Colon (tissue), 2 donors: ENCODE measurements around the gene SYK.

Experiments
- FAIRE-seq: peaks from 2 replicates; lab custom pipeline; 2012; peaks lifted over from hg19 to GRCh38; lab: Jason Lieb, UNC
- donor health status: control.
- donor health status: control.

SYK gene

GRCh38 chr9:90851444-90851843 is 49.8 kb downstream of the SYK start:
- no peak for FAIRE-seq

GRCh38 chr9:90853945-90854344 is 52.3 kb downstream of the SYK start:
- FAIRE-seq, result no peak

- FAIRE-seq, result no peak
These were observed 53.1 kb downstream of the SYK start for GRCh38 chr9:90854637-90855175.

- no peak for FAIRE-seq
These were observed 53.7 kb downstream of the SYK start for GRCh38 chr9:90855208-90855902.

- no peak for FAIRE-seq
These were observed 55.5 kb downstream of the SYK start for GRCh38 chr9:90857091-90857490.

GRCh38 chr9:90857855-90858254 is 56.2 kb downstream of the SYK start:
- no peak for FAIRE-seq

GRCh38 chr9:90858457-90858901 is 56.9 kb downstream of the SYK start:
- no peak for FAIRE-seq

- no peak for FAIRE-seq
These were observed 58.8 kb downstream of the SYK start for GRCh38 chr9:90860382-90860781.

GRCh38 chr9:90860826-90861225 is 59.2 kb downstream of the SYK start:
- FAIRE-seq, result no peak

- FAIRE-seq, result no peak
These were observed 59.8 kb downstream of the SYK start for GRCh38 chr9:90861380-90861779.

- no peak for FAIRE-seq
These were observed 60.5 kb downstream of the SYK start for GRCh38 chr9:90861826-90862740.

- no peak for FAIRE-seq
These were observed 63.2 kb downstream of the SYK start for GRCh38 chr9:90864779-90865178.

- no peak for FAIRE-seq
These were observed 65.5 kb downstream of the SYK start for GRCh38 chr9:90867101-90867500.

GRCh38 chr9:90868555-90868954 is 66.9 kb downstream of the SYK start:
- FAIRE-seq, result no peak

GRCh38 chr9:90869361-90869760 is 67.7 kb downstream of the SYK start:
- no peak for FAIRE-seq

GRCh38 chr9:90870621-90871326 is 69.2 kb downstream of the SYK start:
- FAIRE-seq, result peak; percentile 86

GRCh38 chr9:90871327-90871935 is 69.8 kb downstream of the SYK start:
- no peak for FAIRE-seq

- FAIRE-seq, result no peak
These were observed 71.2 kb downstream of the SYK start for GRCh38 chr9:90872835-90873294.

GRCh38 chr9:90873422-90873821 is 71.8 kb downstream of the SYK start:
- FAIRE-seq, result no peak

GRCh38 chr9:90874194-90874593 is 72.6 kb downstream of the SYK start:
- no peak for FAIRE-seq

GRCh38 chr9:90878562-90878961 is 76.9 kb downstream of the SYK start:
- no peak for FAIRE-seq

- no peak for FAIRE-seq
These were observed 78.4 kb downstream of the SYK start for GRCh38 chr9:90880066-90880465.
